ENCODE measurements around the gene SYT15. TPM values are rescaled to one million over a fixed set of nuclear protein-coding genes. Genes with fewer than 3 reads are reported as not detected.
"Not testable (repeated sequence)": the region's sequence is repeated elsewhere in the genome, so short reads cannot be mapped to it uniquely, and the experiment has no call there.

SYT15 gene
- total and polyA plus RNA-seq, 2 donors (not counting 3 experiments of a cell fraction or from before 2014, with no cell fraction given) = 0.50 to 0.75 TPM

GRCh38 chr10:46630816-46631215 lies 51.9 kb downstream of the SYT15 start:
- H3K27me3 ChIP-seq (ENCODE audit: control insufficient read depth in 2 of 2, insufficient read depth in 2 of 2, low read length in 2 of 2); CTCF ChIA-PET; H3K4me1 ChIP-seq (ENCODE audit: control insufficient read depth, extremely low read depth, insufficient read depth, low read length); H3K27ac ChIP-seq (ENCODE audit: insufficient read depth, low read depth, low read length); H3K36me3 ChIP-seq (ENCODE audit: control insufficient read depth in 2 of 2, extremely low read depth in 1 of 2, insufficient read depth in 2 of 2, low read length in 2 of 2); H3K4me3 ChIP-seq (replicated peaks in 1 of 3; ENCODE audit: insufficient read depth in 1 of 3, low read depth in 1 of 3, low read length in 3 of 3); H3K9ac ChIP-seq (replicated peaks; ENCODE audit: extremely low read depth, insufficient read depth, low read length); H3K79me2 ChIP-seq (ENCODE audit: control insufficient read depth, insufficient read depth, low read length); H3K4me2 ChIP-seq (ENCODE audit: insufficient read depth, low read length); H2AFZ ChIP-seq (ENCODE audit: low read depth, low read length); H3K9me3 ChIP-seq (replicated peaks; ENCODE audit: control insufficient read depth, insufficient read depth, low read length); H3K9me1 ChIP-seq (replicated peaks; ENCODE audit: control insufficient read depth, extremely low read depth, insufficient read depth, low read length); FAIRE-seq; H4K20me1 ChIP-seq (replicated peaks; ENCODE audit: control insufficient read depth, extremely low read depth, insufficient read depth, low read length); intact Hi-C loops (cut with micrococcal nuclease); DNase-seq (ENCODE audit: low read depth, low spot score); POLR2A ChIA-PET; BruUV-seq (replicated peaks); dilution Hi-C loops (cut with MboI; ENCODE audit: extremely low pct_ligation_motif_present, low sequenced_read_pairs): not testable (repeated sequence)

- H3K36me3 ChIP-seq (ENCODE audit: control insufficient read depth in 2 of 2, extremely low read depth in 1 of 2, insufficient read depth in 2 of 2, low read length in 2 of 2); POLR2A ChIA-PET; intact Hi-C loops (cut with micrococcal nuclease); DNase-seq (ENCODE audit: low read depth, low spot score); H4K20me1 ChIP-seq (replicated peaks; ENCODE audit: control insufficient read depth, extremely low read depth, insufficient read depth, low read length); H3K4me2 ChIP-seq (ENCODE audit: insufficient read depth, low read length); H3K9me3 ChIP-seq (replicated peaks; ENCODE audit: control insufficient read depth, insufficient read depth, low read length); H3K79me2 ChIP-seq (ENCODE audit: control insufficient read depth, insufficient read depth, low read length); dilution Hi-C loops (cut with MboI; ENCODE audit: extremely low pct_ligation_motif_present, low sequenced_read_pairs); H3K9me1 ChIP-seq (replicated peaks; ENCODE audit: control insufficient read depth, extremely low read depth, insufficient read depth, low read length); H3K4me1 ChIP-seq (ENCODE audit: control insufficient read depth, extremely low read depth, insufficient read depth, low read length); H3K4me3 ChIP-seq (replicated peaks in 1 of 3; ENCODE audit: insufficient read depth in 1 of 3, low read depth in 1 of 3, low read length in 3 of 3); FAIRE-seq; H3K27me3 ChIP-seq (ENCODE audit: control insufficient read depth in 2 of 2, insufficient read depth in 2 of 2, low read length in 2 of 2); BruUV-seq (replicated peaks); H2AFZ ChIP-seq (ENCODE audit: low read depth, low read length); H3K9ac ChIP-seq (replicated peaks; ENCODE audit: extremely low read depth, insufficient read depth, low read length); CTCF ChIA-PET; H3K27ac ChIP-seq (ENCODE audit: insufficient read depth, low read depth, low read length): not testable (repeated sequence)
Measured at GRCh38 chr10:46631683-46632082, 52.8 kb downstream of the SYT15 start.

GRCh38 chr10:46634698-46635097 lies 55.8 kb downstream of the SYT15 start:
- DNase-seq (ENCODE audit: low read depth, low spot score); H3K4me1 ChIP-seq (ENCODE audit: control insufficient read depth, extremely low read depth, insufficient read depth, low read length); CTCF ChIA-PET; H3K27ac ChIP-seq (ENCODE audit: insufficient read depth, low read depth, low read length); H3K4me3 ChIP-seq (replicated peaks in 1 of 3; ENCODE audit: insufficient read depth in 1 of 3, low read depth in 1 of 3, low read length in 3 of 3); H4K20me1 ChIP-seq (replicated peaks; ENCODE audit: control insufficient read depth, extremely low read depth, insufficient read depth, low read length); H3K27me3 ChIP-seq (ENCODE audit: control insufficient read depth in 2 of 2, insufficient read depth in 2 of 2, low read length in 2 of 2); H3K36me3 ChIP-seq (ENCODE audit: control insufficient read depth in 2 of 2, extremely low read depth in 1 of 2, insufficient read depth in 2 of 2, low read length in 2 of 2); H3K9ac ChIP-seq (replicated peaks; ENCODE audit: extremely low read depth, insufficient read depth, low read length); H2AFZ ChIP-seq (ENCODE audit: low read depth, low read length); dilution Hi-C loops (cut with MboI; ENCODE audit: extremely low pct_ligation_motif_present, low sequenced_read_pairs); intact Hi-C loops (cut with micrococcal nuclease); H3K4me2 ChIP-seq (ENCODE audit: insufficient read depth, low read length); H3K9me3 ChIP-seq (replicated peaks; ENCODE audit: control insufficient read depth, insufficient read depth, low read length); H3K79me2 ChIP-seq (ENCODE audit: control insufficient read depth, insufficient read depth, low read length); POLR2A ChIA-PET; FAIRE-seq; H3K9me1 ChIP-seq (replicated peaks; ENCODE audit: control insufficient read depth, extremely low read depth, insufficient read depth, low read length): not testable (repeated sequence)
- TSS peak; percentile 86 for BruUV-seq (replicated peaks)

- H3K4me2 ChIP-seq (ENCODE audit: insufficient read depth, low read length); H2AFZ ChIP-seq (ENCODE audit: low read depth, low read length); FAIRE-seq: not testable (repeated sequence)
Measured at GRCh38 chr10:46635364-46635959, 56.5 kb downstream of the SYT15 start.

More at GRCh38 chr10:46635364-46635959, 56.5 kb downstream of the SYT15 start:
- H4K20me1 ChIP-seq (replicated peaks; ENCODE audit: control insufficient read depth, extremely low read depth, insufficient read depth, low read length); DNase-seq (ENCODE audit: low read depth, low spot score); BruUV-seq (replicated peaks); H3K27me3 ChIP-seq (ENCODE audit: control insufficient read depth in 2 of 2, insufficient read depth in 2 of 2, low read length in 2 of 2); H3K36me3 ChIP-seq (ENCODE audit: control insufficient read depth in 2 of 2, extremely low read depth in 1 of 2, insufficient read depth in 2 of 2, low read length in 2 of 2); H3K79me2 ChIP-seq (ENCODE audit: control insufficient read depth, insufficient read depth, low read length); H3K27ac ChIP-seq (ENCODE audit: insufficient read depth, low read depth, low read length); POLR2A ChIA-PET; dilution Hi-C loops (cut with MboI; ENCODE audit: extremely low pct_ligation_motif_present, low sequenced_read_pairs); H3K9ac ChIP-seq (replicated peaks; ENCODE audit: extremely low read depth, insufficient read depth, low read length); H3K9me1 ChIP-seq (replicated peaks; ENCODE audit: control insufficient read depth, extremely low read depth, insufficient read depth, low read length); H3K4me1 ChIP-seq (ENCODE audit: control insufficient read depth, extremely low read depth, insufficient read depth, low read length); CTCF ChIA-PET; H3K9me3 ChIP-seq (replicated peaks; ENCODE audit: control insufficient read depth, insufficient read depth, low read length); intact Hi-C loops (cut with micrococcal nuclease): not testable (repeated sequence)
- peak overlapping the region in 1 of 3 experiments; percentile 13 for H3K4me3 ChIP-seq (replicated peaks in 1 of 3; ENCODE audit: insufficient read depth in 1 of 3, low read depth in 1 of 3, low read length in 3 of 3)
